Fibroblast of skin of back (primary cell): Measurements from ENCODE around the gene MEX3C.
A peak's percentile ranks its signal among the peaks of the same experiment; 100 is the strongest.

Source experiments
- DNase-seq: peaks from one replicate; pipeline ENCODE4 v3.0.0-alpha.2; 2013

The MEX3C gene

GRCh38 chr18:51153659-51154371 is 43.7 kb downstream of the MEX3C start:
- no peak for DNase-seq

GRCh38 chr18:51151568-51152511 is 45.6 kb downstream of the MEX3C start:
- DNase-seq, result no peak

GRCh38 chr18:51151185-51151567 is 46.3 kb downstream of the MEX3C start:
- DNase-seq, result no peak

- peak; percentile 14 for DNase-seq
Measured at GRCh38 chr18:51150113-51150700, 47.3 kb downstream of the MEX3C start.

- DNase-seq, result no peak
Measured at GRCh38 chr18:51149670-51150069, 47.8 kb downstream of the MEX3C start.

- no peak for DNase-seq
Measured at GRCh38 chr18:51146909-51147308, 50.6 kb downstream of the MEX3C start.

DNA sequence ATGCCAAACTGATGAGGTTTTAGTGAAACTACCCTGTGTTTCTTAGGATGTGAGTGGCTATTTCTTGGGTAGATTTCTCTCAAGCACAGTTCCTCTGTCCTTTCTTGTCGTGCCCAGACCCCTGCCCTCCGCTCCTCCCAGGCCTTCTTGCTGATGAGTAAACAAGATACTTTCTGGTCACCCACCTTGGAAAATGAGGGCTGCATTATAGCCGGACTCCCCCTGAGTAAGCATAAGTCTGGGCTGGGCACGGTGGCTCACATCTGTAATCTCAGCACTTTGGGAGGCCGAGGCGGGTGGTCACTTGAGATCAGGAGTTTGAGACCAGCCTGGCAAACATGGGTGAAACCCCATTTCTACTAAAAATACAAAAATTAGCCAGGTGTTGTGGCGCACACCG is 58.5 kb downstream of the MEX3C start:
- no peak for DNase-seq

- no peak for DNase-seq
Measured at GRCh38 chr18:51137891-51138290, 59.6 kb downstream of the MEX3C start.

DNA sequence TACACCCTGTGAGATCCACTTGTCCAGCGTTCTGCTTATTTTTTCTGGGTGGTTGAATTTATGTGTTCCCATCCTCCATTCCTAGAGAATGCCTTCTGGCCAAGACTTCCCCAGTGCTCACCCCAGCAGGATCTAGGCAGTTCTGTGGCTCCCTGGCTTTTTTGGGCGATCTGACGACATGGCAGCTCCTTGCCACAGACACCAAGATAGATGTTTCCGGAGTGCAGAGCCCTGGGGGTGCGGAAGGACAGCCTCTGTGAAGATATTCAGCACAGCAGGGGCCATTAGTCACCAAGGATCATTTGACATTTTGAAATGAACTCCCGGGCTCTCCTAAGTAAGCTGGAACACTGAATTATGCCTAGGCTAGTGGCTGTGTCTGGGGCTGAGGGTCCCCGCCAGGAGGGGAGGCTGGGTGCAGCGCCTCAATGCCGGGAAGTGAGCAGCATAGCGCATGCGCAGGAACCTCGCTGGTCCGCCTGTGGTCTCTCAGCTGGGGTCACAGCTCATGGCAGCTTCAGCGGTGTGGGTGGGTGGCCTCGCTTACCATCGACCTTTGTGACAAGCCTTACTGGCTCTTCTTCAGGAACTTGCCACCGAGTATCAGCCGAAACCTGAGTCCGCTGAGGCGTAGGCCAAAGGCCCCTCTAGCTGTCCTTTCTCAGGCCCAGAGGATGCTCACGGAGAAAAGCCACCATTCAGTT is 60.3 kb downstream of the MEX3C start:
- DNase-seq, result peak; percentile 53

DNA sequence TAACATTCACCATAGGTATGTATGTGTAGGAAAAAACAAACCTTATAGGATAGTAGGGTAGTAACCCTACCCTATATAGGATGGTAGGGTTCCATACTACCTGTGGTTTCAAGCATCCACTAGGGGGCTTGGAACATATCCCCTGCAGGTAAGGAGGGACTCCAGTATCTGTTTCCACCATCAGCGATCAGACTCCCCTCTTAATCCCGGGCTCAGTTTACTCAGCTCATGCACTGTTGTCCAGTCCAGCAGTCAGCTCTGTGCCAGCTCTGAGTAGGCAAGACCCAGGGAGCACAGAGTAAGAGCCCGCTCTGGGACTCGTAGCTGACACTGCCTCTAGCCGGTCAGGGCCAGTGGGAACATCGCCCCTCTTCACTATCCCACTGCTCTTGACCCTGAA is 61.7 kb downstream of the MEX3C start:
- DNase-seq, result no peak

DNA sequence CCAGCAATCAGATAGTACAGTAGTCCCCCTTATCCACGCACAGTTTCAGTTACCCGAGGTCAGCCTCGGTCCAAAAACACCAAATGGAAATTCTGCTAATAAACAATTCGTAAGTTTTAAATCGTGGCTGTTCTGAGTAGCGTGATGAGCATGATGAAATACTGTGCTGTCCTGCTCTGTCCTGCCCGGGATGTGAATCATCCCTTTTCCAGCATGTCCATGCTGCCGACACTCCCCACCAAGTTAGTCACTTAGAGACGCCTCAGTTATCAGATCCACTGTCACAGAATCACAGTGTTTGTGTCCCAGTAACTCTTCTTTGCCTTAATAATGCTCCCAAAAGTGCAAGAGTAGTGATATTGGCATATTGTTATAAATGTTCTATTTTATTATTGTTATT is 62.1 kb downstream of the MEX3C start:
- peak; percentile 63 for DNase-seq

DNA sequence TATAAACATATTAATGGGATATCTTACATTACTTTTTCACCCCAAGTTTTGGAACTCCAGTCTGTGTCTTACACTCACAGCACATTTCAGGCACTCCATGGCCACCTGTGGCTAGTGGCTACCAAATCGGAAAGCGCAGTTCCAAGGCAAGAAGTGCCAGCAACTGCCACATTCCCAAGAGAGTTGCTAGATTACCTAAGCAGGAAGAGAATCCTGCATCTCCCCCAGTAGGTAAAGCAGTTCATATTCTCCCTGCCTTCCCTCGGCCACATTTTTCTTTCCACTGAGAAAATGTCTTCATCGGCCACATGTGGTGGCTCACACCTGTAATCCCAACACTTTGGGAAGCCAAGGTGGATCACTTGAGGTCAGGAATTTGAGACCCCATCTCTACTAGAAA is 62.8 kb downstream of the MEX3C start:
- DNase-seq, result no peak

DNA sequence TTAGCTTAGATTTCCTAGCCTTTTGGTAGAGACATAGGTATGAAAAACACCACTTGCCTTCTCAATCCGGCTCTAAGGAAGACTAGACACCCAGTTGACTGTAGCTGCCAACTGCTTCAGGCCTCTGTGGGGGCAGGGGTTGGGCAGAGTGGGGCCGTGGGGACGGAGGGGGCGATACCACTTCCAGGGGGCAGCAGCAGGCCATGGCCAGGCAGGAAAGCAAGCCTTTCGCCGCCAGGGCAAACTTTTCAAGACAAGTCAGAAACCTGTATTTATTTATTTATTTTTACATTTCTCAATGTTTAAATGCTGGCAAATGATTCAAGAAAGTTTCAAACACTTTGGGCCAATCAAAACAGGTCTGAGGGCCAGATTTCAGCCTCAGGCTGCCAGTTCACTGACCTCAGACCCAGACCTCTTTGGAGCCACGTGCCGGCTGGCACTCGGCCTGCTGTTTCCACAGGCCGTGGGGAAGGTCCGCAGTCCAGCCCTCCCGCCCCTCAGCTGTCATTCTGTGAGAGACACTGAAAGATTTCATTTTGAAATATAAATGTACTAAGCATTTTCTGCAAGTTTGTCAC is 63.8 kb downstream of the MEX3C start:
- DNase-seq, result no peak

DNA sequence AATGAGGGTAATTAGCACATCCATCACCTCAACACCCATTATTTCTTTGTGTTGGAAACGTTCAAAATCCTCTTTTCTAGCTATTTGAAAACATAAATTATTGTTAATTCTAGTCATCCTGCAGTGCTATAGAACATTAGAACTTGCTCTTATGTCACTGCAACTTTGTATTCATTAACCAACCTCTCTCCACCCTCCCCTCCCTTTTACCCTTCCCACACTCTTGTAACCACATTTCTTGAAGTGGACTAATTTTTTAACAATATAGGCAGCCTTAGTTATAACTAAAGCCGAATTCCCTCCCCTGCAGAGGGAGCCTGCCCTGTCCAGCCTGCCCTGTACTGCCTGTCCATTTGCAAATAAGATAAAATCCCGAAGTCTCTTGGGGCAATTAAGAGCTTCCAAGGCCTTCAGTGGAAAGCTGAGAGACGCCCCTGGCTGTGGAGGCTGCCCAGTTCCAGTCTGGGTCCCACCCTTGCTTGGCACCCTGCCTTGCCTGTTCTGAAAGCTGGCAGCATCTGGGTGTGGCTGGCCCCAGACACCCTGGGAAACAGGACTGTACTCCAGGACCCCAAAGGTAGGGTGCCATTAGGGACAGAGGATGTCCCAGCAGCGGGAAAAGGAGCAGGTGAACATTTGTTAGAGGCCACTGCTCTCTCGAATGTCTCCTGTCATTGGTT is 65.1 kb downstream of the MEX3C start:
- no peak for DNase-seq

- peak; percentile 9 for DNase-seq
Measured at GRCh38 chr18:51128533-51128932, 68.9 kb downstream of the MEX3C start.

GRCh38 chr18:51127664-51128063 is 69.8 kb downstream of the MEX3C start:
- no peak for DNase-seq

DNA sequence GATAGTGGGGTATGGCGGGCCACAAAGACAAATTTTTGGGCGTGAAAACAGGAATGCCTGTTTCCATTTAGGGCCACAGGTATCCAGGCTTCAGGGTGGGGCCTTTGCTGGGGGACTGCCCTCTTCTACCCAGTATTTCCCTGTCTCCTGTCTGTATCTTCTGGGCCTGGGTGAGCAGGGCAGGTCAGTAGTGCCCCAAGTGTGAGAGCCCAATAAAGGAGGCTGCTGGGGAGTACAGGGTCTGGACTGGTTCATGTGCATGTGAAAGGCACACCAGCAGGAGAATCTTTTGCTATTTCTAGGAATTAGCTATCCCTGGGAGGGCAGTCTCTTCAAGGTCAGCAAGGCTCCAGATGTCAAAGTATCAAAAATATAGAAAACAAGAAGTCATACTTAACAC is 71.5 kb downstream of the MEX3C start:
- no peak for DNase-seq
